Measurements from ENCODE around the gene ZNF311. TPM values are rescaled to one million over a fixed set of nuclear protein-coding genes. Genes with fewer than 3 reads are reported as not detected.

The ZNF311 gene
- total and polyA plus RNA-seq, 2 of the 13 experiments (the other 11 are each of a cell fraction or from before 2014, with no cell fraction given) = not detected

- TF ChIP-seq PITX1 (CRISPR knock-in tag; IDR thresholded peaks at IDR 0.05) = peak; percentile 27; the same call in 1 of the 2 replicates
- TF ChIP-seq, protein P1, sequence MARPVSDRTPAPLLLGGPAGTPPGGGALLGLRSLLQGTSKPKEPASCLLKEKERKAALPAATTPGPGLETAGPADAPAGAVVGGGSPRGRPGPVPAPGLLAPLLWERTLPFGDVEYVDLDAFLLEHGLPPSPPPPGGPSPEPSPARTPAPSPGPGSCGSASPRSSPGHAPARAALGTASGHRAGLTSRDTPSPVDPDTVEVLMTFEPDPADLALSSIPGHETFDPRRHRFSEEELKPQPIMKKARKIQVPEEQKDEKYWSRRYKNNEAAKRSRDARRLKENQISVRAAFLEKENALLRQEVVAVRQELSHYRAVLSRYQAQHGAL (CRISPR knock-in tag; IDR thresholded peaks at IDR 0.05; ENCODE audit: not compliant biosample characterization) = no peak
- TF ChIP-seq EP300 (IDR thresholded peaks at IDR 0.05; ENCODE audit: low read depth in 2 of 2, low read length in 2 of 2) = peak; percentile 87 to 93
- TF ChIP-seq EP300 (CRISPR knock-in tag; IDR thresholded peaks at IDR 0.05; ENCODE audit: borderline replicate concordance) = peak; percentile 98
- TF ChIP-seq, protein P2, sequence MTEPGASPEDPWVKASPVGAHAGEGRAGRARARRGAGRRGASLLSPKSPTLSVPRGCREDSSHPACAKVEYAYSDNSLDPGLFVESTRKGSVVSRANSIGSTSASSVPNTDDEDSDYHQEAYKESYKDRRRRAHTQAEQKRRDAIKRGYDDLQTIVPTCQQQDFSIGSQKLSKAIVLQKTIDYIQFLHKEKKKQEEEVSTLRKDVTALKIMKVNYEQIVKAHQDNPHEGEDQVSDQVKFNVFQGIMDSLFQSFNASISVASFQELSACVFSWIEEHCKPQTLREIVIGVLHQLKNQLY (CRISPR knock-in tag; IDR thresholded peaks at IDR 0.05) = peak; percentile 77; the same call in 1 of the 2 replicates
- peak; percentile 35; the same call in 1 of the 2 replicates for TF ChIP-seq KAT7 (CRISPR knock-in tag; IDR thresholded peaks at IDR 0.05; ENCODE audit: borderline replicate concordance)
- no peak for TF ChIP-seq ZNF775 (CRISPR knock-in tag; IDR thresholded peaks at IDR 0.05; ENCODE audit: borderline replicate concordance)
- TF ChIP-seq ZNF709 (CRISPR knock-in tag; IDR thresholded peaks at IDR 0.05) = peak; percentile 13; the same call in 1 of the 2 replicates
- no peak for TF ChIP-seq ZNF720 (CRISPR knock-in tag; IDR thresholded peaks at IDR 0.05)
- TF ChIP-seq ZFP36L1 (CRISPR knock-in tag; IDR thresholded peaks at IDR 0.05) = peak; percentile 54; the same call in 1 of the 2 replicates
- no peak for TF ChIP-seq ZNF431 (CRISPR knock-in tag; IDR thresholded peaks at IDR 0.05; ENCODE audit: borderline replicate concordance, low read depth)
- TF ChIP-seq, protein P3, sequence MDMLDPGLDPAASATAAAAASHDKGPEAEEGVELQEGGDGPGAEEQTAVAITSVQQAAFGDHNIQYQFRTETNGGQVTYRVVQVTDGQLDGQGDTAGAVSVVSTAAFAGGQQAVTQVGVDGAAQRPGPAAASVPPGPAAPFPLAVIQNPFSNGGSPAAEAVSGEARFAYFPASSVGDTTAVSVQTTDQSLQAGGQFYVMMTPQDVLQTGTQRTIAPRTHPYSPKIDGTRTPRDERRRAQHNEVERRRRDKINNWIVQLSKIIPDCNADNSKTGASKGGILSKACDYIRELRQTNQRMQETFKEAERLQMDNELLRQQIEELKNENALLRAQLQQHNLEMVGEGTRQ (IDR thresholded peaks at IDR 0.05; ENCODE audit: low read depth, low read length) = no peak
- TF ChIP-seq, protein P3 (CRISPR knock-in tag; IDR thresholded peaks at IDR 0.05; ENCODE audit: borderline replicate concordance) = no peak
- TF ChIP-seq TCF7L2 (IDR thresholded peaks at IDR 0.05; ENCODE audit: low read depth, low read length) = no peak
- TF ChIP-seq ZNF451 (CRISPR knock-in tag; IDR thresholded peaks at IDR 0.05) = no peak
- no peak for TF ChIP-seq ARHGAP35 (CRISPR knock-in tag; IDR thresholded peaks at IDR 0.05; ENCODE audit: borderline replicate concordance)
- peak; percentile 21; the same call in 1 of the 2 replicates for TF ChIP-seq ZNF7 (CRISPR knock-in tag; IDR thresholded peaks at IDR 0.05)
- TF ChIP-seq AKNA (CRISPR knock-in tag; IDR thresholded peaks at IDR 0.05; ENCODE audit: borderline replicate concordance) = no peak; the same call in 1 of the 2 replicates
- peak; percentile 93 for TF ChIP-seq RXRA (CRISPR knock-in tag; IDR thresholded peaks at IDR 0.05)
- no peak for TF ChIP-seq ZFP1 (CRISPR knock-in tag; IDR thresholded peaks at IDR 0.05)
- no peak for TF ChIP-seq ZMYM3 (CRISPR knock-in tag; IDR thresholded peaks at IDR 0.05)
- TF ChIP-seq SP2 (CRISPR knock-in tag; IDR thresholded peaks at IDR 0.05) = no peak
- no peak for TF ChIP-seq ZNF616 (CRISPR knock-in tag; IDR thresholded peaks at IDR 0.05; ENCODE audit: low read depth)
Observed at GRCh38 chr6:28980852-28981430, 24.2 kb downstream of the ZNF311 start (continued).
